ENCODE data around the gene NRXN3.

- no peak for TF ChIP-seq EZH2 (IDR thresholded peaks at IDR 0.05; ENCODE audit: insufficient read depth, poor library complexity, severe bottlenecking)
- no peak for TF ChIP-seq EZH2phosphoT487 (IDR thresholded peaks at IDR 0.05; ENCODE audit: insufficient read depth, low read depth)
These were observed 1321.0 kb downstream of the NRXN3 start for GRCh38 chr14:79491161-79491560.
